Panc1 (cell line): ENCODE results near the gene UFSP1. TPM values are rescaled to one million over a fixed set of nuclear protein-coding genes. Genes with fewer than 3 reads are reported as not detected.

Source experiments
- ATAC-seq: fragments of 200-7000 bp; cut with Tn5 transposase; 2 replicates; pipeline ENCODE4 v1.9.1; 2020; ENCODE audit warnings: mild to moderate bottlenecking, moderate library complexity
- BruUV-seq: library from RNA; stranded (reverse); fragments of 400-500 nt; replicated peaks from 2 replicates; lab custom pipeline; 2021; lab: Mats Ljungman, UMichigan
- CTCF ChIA-PET: fragments of 300-600 bp; sonication (Branson Sonifier 250); formaldehyde crosslinking; loops from one replicate; lab custom pipeline; 2022; ENCODE audit warnings: antibody characterized with exemption; lab: Charles Lee
- POLR2A ChIA-PET: fragments of 300-600 bp; sonication (Branson Sonifier 250); formaldehyde crosslinking; loops from one replicate; lab custom pipeline; 2022; ENCODE audit warnings: antibody characterized with exemption; lab: Charles Lee
- DNase-seq: peaks from one replicate; pipeline ENCODE4 v3.0.0-alpha.2; 2010; ENCODE audit warnings: low read depth, low spot score
- H3K27ac ChIP-seq: 2 replicates; pipeline ENCODE4 v1.5.1; 2011; ENCODE audit warnings: mild to moderate bottlenecking, low read length, inconsistent platforms
- H3K27me3 ChIP-seq: fragments of 200-500 bp; sonication (Bioruptor generic); 2 replicates; pipeline ENCODE4 v1.6.0; 2014; ENCODE audit warnings: low read length, inconsistent platforms; ENCODE audit not compliant: control insufficient read depth, insufficient read depth
- H3K36me3 ChIP-seq: fragments of 200-500 bp; sonication (Bioruptor generic); 2 replicates; pipeline ENCODE4 v1.5.1; 2014; ENCODE audit warnings: inconsistent platforms, mild to moderate bottlenecking, low read length, moderate library complexity; ENCODE audit not compliant: control insufficient read depth, insufficient read depth
- H3K4me1 ChIP-seq: 2 replicates; pipeline ENCODE4 v1.5.1; 2011; ENCODE audit warnings: inconsistent platforms, mild to moderate bottlenecking, low read length, moderate library complexity; ENCODE audit not compliant: control insufficient read depth, insufficient read depth
- H3K4me3 ChIP-seq, 2 experiments: 2 replicates each; pipeline ENCODE4 v1.5.1; 2011 to 2012; ENCODE audit warnings: low read depth in 2 of 2, low read length in 2 of 2, mild to moderate bottlenecking in 2 of 2, inconsistent platforms in 1 of 2, moderate library complexity in 1 of 2
- H3K9me3 ChIP-seq: fragments of 200-500 bp; sonication (Bioruptor generic); 2 replicates; pipeline ENCODE4 v1.5.1; 2014; ENCODE audit warnings: low read depth, mild to moderate bottlenecking, inconsistent platforms, low read length, moderate library complexity; ENCODE audit not compliant: control insufficient read depth, insufficient read depth
- POLR2AphosphoS5 ChIP-seq: IDR thresholded peaks from 2 replicates; pipeline ENCODE4 v1.6.1; 2012; ENCODE audit warnings: mild to moderate bottlenecking, low read depth, low read length, moderate library complexity
- SIN3A ChIP-seq: IDR thresholded peaks from 2 replicates; pipeline ENCODE4 v1.6.1; 2012; ENCODE audit warnings: low read depth, mild to moderate bottlenecking, low read length, moderate library complexity, borderline replicate concordance; ENCODE audit not compliant: insufficient read depth
- TCF7L2 ChIP-seq: IDR thresholded peaks from 2 replicates; pipeline ENCODE4 v1.6.1; 2011; ENCODE audit warnings: mild to moderate bottlenecking, low read depth, low read length, inconsistent platforms
- in situ Hi-C: cut with HindIII; loops from 2 replicates; pipeline ENCODE4 v1.10.0; 2016; ENCODE audit warnings: low sequenced_read_pairs, low pct_unique_long_range_greater_than_20kb
- intact Hi-C: fragments of 100-400 bp; cut with micrococcal nuclease; formaldehyde crosslinking; loops from one replicate; pipeline ENCODE4 v1.10.0; 2022; ENCODE audit not compliant: unreplicated experiment
- total RNA-seq: library from RNA; stranded (reverse); gene quantifications from one replicate; pipeline ENCODE4 v1.2.1, GENCODE V29; 2021; ENCODE audit not compliant: unreplicated experiment
- TF ChIP-seq, protein P1 (sequence below), 2 experiments: IDR thresholded peaks; 2 replicates each; pipeline ENCODE4 v1.6.1; 2011 to 2012; ENCODE audit warnings: low read depth in 2 of 2, control low read depth in 1 of 2, low read length in 1 of 2, mild to moderate bottlenecking in 1 of 2, moderate library complexity in 1 of 2; ENCODE audit not compliant: insufficient read depth in 1 of 2
- TF ChIP-seq, protein P2 (sequence below): fragments of 450-650 bp; IDR thresholded peaks from 2 replicates; pipeline ENCODE4 v1.5.1; 2017; ENCODE audit warnings: mild to moderate bottlenecking

Gene UFSP1
- total RNA-seq, 1 experiment from 2014 or later = 3.3 TPM

DNA sequence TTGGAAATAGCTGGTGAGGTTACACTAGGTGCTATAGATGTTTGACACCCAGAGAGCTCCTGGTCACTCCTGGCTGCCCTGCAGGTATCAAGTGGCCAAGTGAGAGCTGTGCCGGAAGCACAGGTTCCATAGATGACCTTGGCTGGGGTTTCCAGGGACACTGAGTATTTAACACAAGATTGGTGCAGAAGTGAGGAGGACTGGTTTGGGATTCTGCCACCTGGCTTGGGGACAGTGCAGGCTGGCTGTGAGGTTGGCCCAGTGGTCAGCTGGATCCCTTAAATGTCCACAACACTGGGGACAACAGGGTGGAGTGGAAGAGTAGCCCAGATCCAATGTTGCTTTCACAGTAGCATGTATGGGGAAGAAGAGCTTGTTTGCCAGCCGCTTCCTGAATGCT lies 11.5 kb upstream of the UFSP1 start:
- BruUV-seq = no TSS peak
- ATAC-seq (no peak), DNase-seq (no peak)
- H3K27ac ChIP-seq = no peak overlapping the region
- ChIA-PET CTCF (interaction anchor here (0.6 kb wide), 1 partner anchor 12 kb away, joined by 10 read pairs; no protein-coding TSS in a partner anchor), POLR2A (interaction anchor here (0.6 kb wide), 1 partner anchor 148 kb away, joined by 3 read pairs; no protein-coding TSS in a partner anchor)
- H3K27me3 ChIP-seq = no peaks in the 10 kb centered on the region; the same call in 1 of the 2 replicates
- TF ChIP-seq POLR2AphosphoS5 = no peak
- TF ChIP-seq, protein P1, sequence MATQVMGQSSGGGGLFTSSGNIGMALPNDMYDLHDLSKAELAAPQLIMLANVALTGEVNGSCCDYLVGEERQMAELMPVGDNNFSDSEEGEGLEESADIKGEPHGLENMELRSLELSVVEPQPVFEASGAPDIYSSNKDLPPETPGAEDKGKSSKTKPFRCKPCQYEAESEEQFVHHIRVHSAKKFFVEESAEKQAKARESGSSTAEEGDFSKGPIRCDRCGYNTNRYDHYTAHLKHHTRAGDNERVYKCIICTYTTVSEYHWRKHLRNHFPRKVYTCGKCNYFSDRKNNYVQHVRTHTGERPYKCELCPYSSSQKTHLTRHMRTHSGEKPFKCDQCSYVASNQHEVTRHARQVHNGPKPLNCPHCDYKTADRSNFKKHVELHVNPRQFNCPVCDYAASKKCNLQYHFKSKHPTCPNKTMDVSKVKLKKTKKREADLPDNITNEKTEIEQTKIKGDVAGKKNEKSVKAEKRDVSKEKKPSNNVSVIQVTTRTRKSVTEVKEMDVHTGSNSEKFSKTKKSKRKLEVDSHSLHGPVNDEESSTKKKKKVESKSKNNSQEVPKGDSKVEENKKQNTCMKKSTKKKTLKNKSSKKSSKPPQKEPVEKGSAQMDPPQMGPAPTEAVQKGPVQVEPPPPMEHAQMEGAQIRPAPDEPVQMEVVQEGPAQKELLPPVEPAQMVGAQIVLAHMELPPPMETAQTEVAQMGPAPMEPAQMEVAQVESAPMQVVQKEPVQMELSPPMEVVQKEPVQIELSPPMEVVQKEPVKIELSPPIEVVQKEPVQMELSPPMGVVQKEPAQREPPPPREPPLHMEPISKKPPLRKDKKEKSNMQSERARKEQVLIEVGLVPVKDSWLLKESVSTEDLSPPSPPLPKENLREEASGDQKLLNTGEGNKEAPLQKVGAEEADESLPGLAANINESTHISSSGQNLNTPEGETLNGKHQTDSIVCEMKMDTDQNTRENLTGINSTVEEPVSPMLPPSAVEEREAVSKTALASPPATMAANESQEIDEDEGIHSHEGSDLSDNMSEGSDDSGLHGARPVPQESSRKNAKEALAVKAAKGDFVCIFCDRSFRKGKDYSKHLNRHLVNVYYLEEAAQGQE (IDR thresholded peaks at IDR 0.05; ENCODE audit: insufficient read depth in 1 of 2, low read depth in 2 of 2, low read length in 1 of 2) = no peak
- TF ChIP-seq TCF7L2 = no peak
- in situ Hi-C loops = no loop called here
- H3K4me3 ChIP-seq = no peak overlapping the region
- intact Hi-C loops = no loop called here
- H3K9me3 ChIP-seq = no peaks in the 10 kb centered on the region
- peaks cover 5% of the 10 kb centered on the region for H3K4me1 ChIP-seq
- H3K36me3 ChIP-seq = no peaks in the 10 kb centered on the region

DNA sequence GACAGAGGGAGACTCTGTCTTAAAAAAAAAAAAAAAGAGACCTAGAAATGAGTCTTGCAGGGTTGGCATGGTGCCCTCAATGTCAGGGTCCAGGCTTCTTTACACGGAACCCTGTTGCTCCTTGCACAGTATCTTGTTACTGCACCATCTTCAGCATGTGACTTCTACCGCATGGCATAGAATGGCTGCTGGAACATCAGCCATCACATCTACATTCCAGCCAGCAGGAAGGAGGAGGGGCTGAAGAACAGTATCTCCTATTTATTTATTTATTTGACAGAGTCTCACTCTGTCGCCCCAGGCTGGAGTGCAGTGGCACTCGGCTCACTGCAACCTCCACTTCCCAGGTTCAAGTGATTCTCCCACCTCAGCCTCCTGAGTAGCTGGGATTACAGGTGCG lies 9.9 kb upstream of the UFSP1 start:
- TF ChIP-seq, protein P1 (IDR thresholded peaks at IDR 0.05; ENCODE audit: insufficient read depth in 1 of 2, low read depth in 2 of 2, low read length in 1 of 2) = no peak
- TF ChIP-seq, protein P2, sequence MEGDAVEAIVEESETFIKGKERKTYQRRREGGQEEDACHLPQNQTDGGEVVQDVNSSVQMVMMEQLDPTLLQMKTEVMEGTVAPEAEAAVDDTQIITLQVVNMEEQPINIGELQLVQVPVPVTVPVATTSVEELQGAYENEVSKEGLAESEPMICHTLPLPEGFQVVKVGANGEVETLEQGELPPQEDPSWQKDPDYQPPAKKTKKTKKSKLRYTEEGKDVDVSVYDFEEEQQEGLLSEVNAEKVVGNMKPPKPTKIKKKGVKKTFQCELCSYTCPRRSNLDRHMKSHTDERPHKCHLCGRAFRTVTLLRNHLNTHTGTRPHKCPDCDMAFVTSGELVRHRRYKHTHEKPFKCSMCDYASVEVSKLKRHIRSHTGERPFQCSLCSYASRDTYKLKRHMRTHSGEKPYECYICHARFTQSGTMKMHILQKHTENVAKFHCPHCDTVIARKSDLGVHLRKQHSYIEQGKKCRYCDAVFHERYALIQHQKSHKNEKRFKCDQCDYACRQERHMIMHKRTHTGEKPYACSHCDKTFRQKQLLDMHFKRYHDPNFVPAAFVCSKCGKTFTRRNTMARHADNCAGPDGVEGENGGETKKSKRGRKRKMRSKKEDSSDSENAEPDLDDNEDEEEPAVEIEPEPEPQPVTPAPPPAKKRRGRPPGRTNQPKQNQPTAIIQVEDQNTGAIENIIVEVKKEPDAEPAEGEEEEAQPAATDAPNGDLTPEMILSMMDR = no peak
- TF ChIP-seq POLR2AphosphoS5 (no peak), TCF7L2 (no peak), SIN3A (no peak)
- Histone ChIP-seq H3K27ac (no peak overlapping the region), H3K4me1 (peaks cover 8% of the 10 kb centered on the region), H3K4me3 (no peak overlapping the region), H3K27me3 (no peaks in the 10 kb centered on the region; the same call in 1 of the 2 replicates), H3K36me3 (no peaks in the 10 kb centered on the region), H3K9me3 (no peaks in the 10 kb centered on the region)
- no TSS peak for BruUV-seq
- intact Hi-C loops = loop anchor here (5.0 kb wide), 1 partner anchor 178 kb away; no protein-coding TSS in a partner anchor
- DNase-seq (no peak), ATAC-seq (no peak)
- CTCF ChIA-PET = interaction anchor here (0.9 to 1.8 kb wide), 2 partner anchors 73 to 160 kb away, joined by 3 to 14 read pairs; no protein-coding TSS in a partner anchor
- POLR2A ChIA-PET = no interaction called here
- in situ Hi-C loops = no loop called here
